ENCODE measurements around the gene SPTAN1. TPM values are rescaled to one million over a fixed set of nuclear protein-coding genes. Genes with fewer than 3 reads are reported as not detected.
"Not testable (repeated sequence)": the region's sequence is repeated elsewhere in the genome, so short reads cannot be mapped to it uniquely, and the experiment has no call there.

Gene SPTAN1
- total RNA-seq, 3 donors from 2014 or later (not counting 1 experiment from before 2014, with no cell fraction given), result 301 to 420 (median 400) TPM

DNA sequence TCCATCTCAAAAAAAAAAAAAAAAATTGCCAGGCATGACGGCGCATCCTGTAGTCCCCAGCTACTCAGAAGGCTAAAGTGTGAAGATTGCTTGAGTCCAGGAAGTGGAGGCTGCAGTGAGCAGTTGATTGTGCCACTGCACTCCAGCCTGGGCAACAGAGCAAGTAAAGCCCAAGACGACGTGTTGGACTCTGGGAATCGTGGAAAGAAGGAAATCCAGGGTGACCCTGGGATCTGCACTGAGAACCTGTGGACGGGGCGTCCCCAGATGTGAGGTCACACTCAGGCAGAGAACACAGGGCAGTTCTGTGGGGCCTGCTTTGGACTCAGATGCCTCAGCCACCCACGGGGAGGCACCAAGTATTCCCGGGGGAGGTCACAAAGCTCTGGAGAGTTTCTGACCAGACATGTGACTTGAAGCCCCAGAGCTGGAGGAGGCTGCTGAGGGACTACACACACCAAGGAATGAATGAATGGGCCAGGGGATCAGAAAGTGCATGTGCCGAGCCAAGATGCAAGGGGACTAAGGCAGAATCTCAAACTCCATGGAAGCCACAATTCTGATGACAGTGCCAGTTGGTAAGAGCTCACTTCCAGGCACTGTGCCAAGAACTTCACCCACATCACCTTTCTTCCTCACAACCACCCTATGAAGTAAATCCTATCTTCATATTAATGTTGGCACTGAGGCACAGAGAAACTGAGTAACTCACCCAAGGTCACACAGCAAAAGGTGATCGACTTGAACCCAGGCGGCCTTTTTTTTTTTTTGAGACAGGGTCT, 91.3 kb downstream of the SPTAN1 start:
- Mint-ChIP-seq H3K4me1 (peaks cover 0 to 5% of the 10 kb centered on the region in 2 donors), H3K27me3 (ENCODE audit: low read depth in 2 of 2) (no peaks in the 10 kb centered on the region), H3K36me3 (no peaks in the 10 kb centered on the region), H3K9me3 (no peaks in the 10 kb centered on the region), H3K27ac (no peak overlapping the region), H3K4me3 (no peak overlapping the region)
- Histone ChIP-seq H3K4me3 (ENCODE audit: low read length) (no peak overlapping the region), H3K27me3 (ENCODE audit: control insufficient read depth, insufficient read depth, low read length) (no peaks in the 10 kb centered on the region), H3K36me3 (ENCODE audit: control insufficient read depth, insufficient read depth, low read length) (no peaks in the 10 kb centered on the region), H3K4me1 (ENCODE audit: control insufficient read depth, insufficient read depth, low read length) (no peaks in the 10 kb centered on the region), H3K27ac (ENCODE audit: low read length) (no peak overlapping the region), H3K9me3 (ENCODE audit: control insufficient read depth, insufficient read depth, low read length) (no peaks in the 10 kb centered on the region)
- TF ChIP-seq, protein P1, sequence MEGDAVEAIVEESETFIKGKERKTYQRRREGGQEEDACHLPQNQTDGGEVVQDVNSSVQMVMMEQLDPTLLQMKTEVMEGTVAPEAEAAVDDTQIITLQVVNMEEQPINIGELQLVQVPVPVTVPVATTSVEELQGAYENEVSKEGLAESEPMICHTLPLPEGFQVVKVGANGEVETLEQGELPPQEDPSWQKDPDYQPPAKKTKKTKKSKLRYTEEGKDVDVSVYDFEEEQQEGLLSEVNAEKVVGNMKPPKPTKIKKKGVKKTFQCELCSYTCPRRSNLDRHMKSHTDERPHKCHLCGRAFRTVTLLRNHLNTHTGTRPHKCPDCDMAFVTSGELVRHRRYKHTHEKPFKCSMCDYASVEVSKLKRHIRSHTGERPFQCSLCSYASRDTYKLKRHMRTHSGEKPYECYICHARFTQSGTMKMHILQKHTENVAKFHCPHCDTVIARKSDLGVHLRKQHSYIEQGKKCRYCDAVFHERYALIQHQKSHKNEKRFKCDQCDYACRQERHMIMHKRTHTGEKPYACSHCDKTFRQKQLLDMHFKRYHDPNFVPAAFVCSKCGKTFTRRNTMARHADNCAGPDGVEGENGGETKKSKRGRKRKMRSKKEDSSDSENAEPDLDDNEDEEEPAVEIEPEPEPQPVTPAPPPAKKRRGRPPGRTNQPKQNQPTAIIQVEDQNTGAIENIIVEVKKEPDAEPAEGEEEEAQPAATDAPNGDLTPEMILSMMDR (IDR thresholded peaks at IDR 0.05), result no peak
- 73% methylated on average over 12 of the region's 12 CpGs for whole genome bisulfite sequencing (ENCODE audit: insufficient coverage)
- intact Hi-C loops (cut with micrococcal nuclease), result no loop called here
- DNase-seq, result no peak
- peak in 1 of 3 donors; percentile 49 for ATAC-seq

DNA sequence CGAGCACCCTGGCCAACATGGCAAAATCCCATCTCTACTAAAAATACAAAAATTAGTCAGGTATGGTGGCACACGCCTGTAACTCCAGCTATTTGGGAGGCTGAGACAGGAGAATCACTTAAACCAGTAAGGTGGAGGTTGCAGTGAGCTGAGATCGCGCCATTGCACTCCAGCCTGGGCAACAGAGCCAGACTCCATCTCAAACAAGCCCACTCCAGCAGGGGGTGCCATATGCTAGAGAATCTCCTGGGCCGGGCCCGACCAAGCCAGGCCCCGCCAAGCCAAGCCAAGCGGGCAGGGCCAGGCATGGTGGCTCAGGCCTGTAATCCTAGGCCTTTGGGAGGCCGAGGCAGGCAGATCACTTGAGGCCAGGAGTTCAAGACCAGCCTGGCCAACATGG, 95.8 kb downstream of the SPTAN1 start:
- H3K27me3 Mint-ChIP-seq (ENCODE audit: low read depth in 2 of 2); H3K27ac Mint-ChIP-seq; intact Hi-C loops (cut with micrococcal nuclease); H3K36me3 Mint-ChIP-seq; H3K4me1 Mint-ChIP-seq; H3K36me3 ChIP-seq (ENCODE audit: control insufficient read depth, insufficient read depth, low read length); H3K27ac ChIP-seq (ENCODE audit: low read length); H3K4me3 Mint-ChIP-seq; H3K27me3 ChIP-seq (ENCODE audit: control insufficient read depth, insufficient read depth, low read length); H3K4me3 ChIP-seq (ENCODE audit: low read length); H3K9me3 Mint-ChIP-seq; H3K9me3 ChIP-seq (ENCODE audit: control insufficient read depth, insufficient read depth, low read length); H3K4me1 ChIP-seq (ENCODE audit: control insufficient read depth, insufficient read depth, low read length): not testable (repeated sequence)
- ATAC-seq, result peak; percentile 83 to 94 (median 94)
- TF ChIP-seq, protein P1 (IDR thresholded peaks at IDR 0.05), result peak; percentile 10
- 84% methylated on average over 9 of the region's 9 CpGs for WGBS (ENCODE audit: insufficient coverage)
- peak; percentile 59 to 80 for DNase-seq

DNA sequence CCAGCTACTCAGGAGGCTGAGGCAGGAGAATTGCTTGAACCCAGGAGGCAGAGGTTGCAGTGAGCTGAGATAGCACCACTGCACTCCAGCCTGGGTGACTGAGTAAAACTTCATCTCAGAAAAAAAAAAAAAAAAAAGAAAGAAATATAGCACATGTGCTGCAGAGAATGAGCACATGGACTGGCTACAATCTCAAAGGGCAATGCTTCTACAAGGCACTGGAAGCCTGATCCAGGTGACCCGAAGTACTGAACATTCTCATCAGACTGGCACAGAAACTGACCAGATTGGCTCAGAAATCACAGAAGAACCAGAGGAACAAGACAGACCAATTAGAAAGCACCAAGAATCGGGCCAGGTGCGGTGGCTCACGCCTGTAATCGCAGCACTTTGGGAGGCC, 99.4 kb downstream of the SPTAN1 start:
- Histone ChIP-seq H3K9me3 (ENCODE audit: control insufficient read depth, insufficient read depth, low read length) (no peaks in the 10 kb centered on the region), H3K4me1 (ENCODE audit: control insufficient read depth, insufficient read depth, low read length) (peaks cover 7% of the 10 kb centered on the region), H3K27ac (ENCODE audit: low read length) (no peak overlapping the region), H3K4me3 (ENCODE audit: low read length) (no peak overlapping the region), H3K27me3 (ENCODE audit: control insufficient read depth, insufficient read depth, low read length) (no peaks in the 10 kb centered on the region), H3K36me3 (ENCODE audit: control insufficient read depth, insufficient read depth, low read length) (no peaks in the 10 kb centered on the region)
- Mint-ChIP-seq H3K9me3 (no peaks in the 10 kb centered on the region), H3K4me1 (peaks cover 0 to 3% of the 10 kb centered on the region in 2 donors), H3K27me3 (ENCODE audit: low read depth in 2 of 2) (no peaks in the 10 kb centered on the region), H3K27ac (no peak overlapping the region), H3K4me3 (no peak overlapping the region), H3K36me3 (no peaks in the 10 kb centered on the region)
- ATAC-seq (no peak), DNase-seq (no peak)
- whole genome bisulfite sequencing (ENCODE audit: insufficient coverage), result 98% methylated on average over 5 of the region's 5 CpGs
- intact Hi-C loops (cut with micrococcal nuclease), result no loop called here
- TF ChIP-seq, protein P1 (IDR thresholded peaks at IDR 0.05), result no peak

DNA sequence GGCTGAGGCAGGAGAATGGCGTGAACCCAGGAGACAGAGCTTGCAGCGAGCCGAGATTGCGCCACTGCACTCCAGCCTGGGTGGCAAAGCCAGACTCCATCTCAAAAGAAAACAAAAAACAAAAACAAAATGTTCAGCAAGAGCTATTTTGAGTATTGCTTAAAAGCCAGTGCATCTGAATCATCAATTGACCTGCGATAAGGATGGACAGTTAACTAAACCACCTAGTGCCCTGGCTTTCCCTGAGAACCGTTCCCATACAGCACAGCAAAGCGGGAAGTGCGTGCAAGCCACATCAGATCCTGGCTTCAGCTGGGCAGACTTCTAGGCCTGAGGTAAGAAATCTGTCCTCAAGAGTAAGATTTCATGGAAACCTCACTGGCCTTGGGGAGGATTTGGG, 101.5 kb downstream of the SPTAN1 start:
- TF ChIP-seq, protein P1 (IDR thresholded peaks at IDR 0.05), result no peak
- Mint-ChIP-seq H3K4me1 (peaks cover 0 to 8% of the 10 kb centered on the region in 2 donors), H3K27ac (no peak overlapping the region), H3K36me3 (no peaks in the 10 kb centered on the region), H3K9me3 (no peaks in the 10 kb centered on the region), H3K4me3 (peak overlapping the region; percentile 55), H3K27me3 (ENCODE audit: low read depth in 2 of 2) (no peaks in the 10 kb centered on the region)
- no peak overlapping the region for H3K4me3 ChIP-seq (ENCODE audit: low read length)
- DNase-seq, result no peak
- H3K27ac ChIP-seq (ENCODE audit: low read length), result no peak overlapping the region
- intact Hi-C loops (cut with micrococcal nuclease), result no loop called here
- ATAC-seq, result no peak
- H3K9me3 ChIP-seq (ENCODE audit: control insufficient read depth, insufficient read depth, low read length), result no peaks in the 10 kb centered on the region
- no peaks in the 10 kb centered on the region for H3K36me3 ChIP-seq (ENCODE audit: control insufficient read depth, insufficient read depth, low read length)
- 97% methylated on average over 8 of the region's 8 CpGs for WGBS (ENCODE audit: insufficient coverage)
- no peaks in the 10 kb centered on the region for H3K27me3 ChIP-seq (ENCODE audit: control insufficient read depth, insufficient read depth, low read length)
- peaks cover 14% of the 10 kb centered on the region for H3K4me1 ChIP-seq (ENCODE audit: control insufficient read depth, insufficient read depth, low read length)
